HFFc6 (cell line): ENCODE results near the gene PRSS8. TPM values are rescaled to one million over a fixed set of nuclear protein-coding genes. Genes with fewer than 3 reads are reported as not detected.

Experiments used
- DNase-seq: peaks from one replicate; pipeline ENCODE4 v3.0.0-alpha.2; 2018
- H3K27ac Mint-ChIP-seq: 2 replicates; pipeline ENCODE4 v1.8.0; 2020; ENCODE audit warnings: mild to moderate bottlenecking, mixed read lengths
- H3K27me3 Mint-ChIP-seq: 2 replicates; pipeline ENCODE4 v1.8.0; 2021; ENCODE audit warnings: mild to moderate bottlenecking, moderate library complexity, mixed read lengths; ENCODE audit not compliant: insufficient read depth
- H3K36me3 Mint-ChIP-seq: 2 replicates; pipeline ENCODE4 v1.8.0; 2021; ENCODE audit warnings: low read depth, mixed read lengths
- H3K4me1 Mint-ChIP-seq: 2 replicates; pipeline ENCODE4 v1.8.0; 2020; ENCODE audit warnings: low read depth, mixed read lengths
- H3K4me3 Mint-ChIP-seq: 2 replicates; pipeline ENCODE4 v1.8.0; 2020; ENCODE audit warnings: mild to moderate bottlenecking, moderate library complexity, mixed read lengths
- H3K9me3 Mint-ChIP-seq: 2 replicates; pipeline ENCODE4 v1.8.0; 2020; ENCODE audit warnings: mild to moderate bottlenecking, mixed read lengths
- CTCF ChIP-seq: fragments of 200-600 bp; sonication (generic); IDR thresholded peaks from 2 replicates; pipeline ENCODE4 v1.5.0; 2021; ENCODE audit warnings: antibody characterized with exemption, mild to moderate bottlenecking
- total RNA-seq, 6 experiments: library from RNA; stranded (reverse); fragmentation: NEBNext Ultra II Directional; extraction: Animal tissue kit (Norgen Biotek cat#: 25700); gene quantifications; 2 replicates in 1 of 6; 3 replicates in 5 of 6; pipeline ENCODE4 v1.2.3, GENCODE V29; 2021

Gene PRSS8
- total RNA-seq, 6 experiments from 2014 or later, result not detected

GRCh38 chr16:31085411-31085810, 50.1 kb downstream of the PRSS8 start:
- Mint-ChIP-seq H3K4me1 (peaks cover 2% of the 10 kb centered on the region), H3K27ac (0 out of 2 replicates have a peak overlapping the region, but pooled peaks have one; percentile 16), H3K27me3 (peaks cover 3% of the 10 kb centered on the region), H3K9me3 (no peaks in the 10 kb centered on the region), H3K4me3 (no peak overlapping the region), H3K36me3 (peaks cover 7% of the 10 kb centered on the region)
- no peak for DNase-seq
- TF ChIP-seq CTCF, result no peak

- TF ChIP-seq CTCF, result no peak
- Mint-ChIP-seq H3K9me3 (no peaks in the 10 kb centered on the region), H3K36me3 (peaks cover 6% of the 10 kb centered on the region; the same call in 1 of the 2 replicates), H3K27ac (0 out of 2 replicates have a peak overlapping the region, but pooled peaks have one; percentile 16), H3K27me3 (peaks cover 3% of the 10 kb centered on the region), H3K4me3 (no peak overlapping the region), H3K4me1 (no peaks in the 10 kb centered on the region; the same call in 1 of the 2 replicates)
- DNase-seq, result no peak
Observed at GRCh38 chr16:31084584-31085302, 50.8 kb downstream of the PRSS8 start.

GRCh38 chr16:31083981-31084380, 51.5 kb downstream of the PRSS8 start:
- TF ChIP-seq CTCF, result no peak
- Mint-ChIP-seq H3K27me3 (peaks cover 3% of the 10 kb centered on the region), H3K4me3 (no peak overlapping the region), H3K27ac (no peak overlapping the region), H3K9me3 (no peaks in the 10 kb centered on the region), H3K36me3 (peaks cover 6% of the 10 kb centered on the region; the same call in 1 of the 2 replicates), H3K4me1 (no peaks in the 10 kb centered on the region; the same call in 1 of the 2 replicates)
- DNase-seq, result no peak

- no peaks in the 10 kb centered on the region for H3K9me3 Mint-ChIP-seq
- no peak for TF ChIP-seq CTCF
- H3K27ac Mint-ChIP-seq, result no peak overlapping the region; the same call in 1 of the 2 replicates
- H3K27me3 Mint-ChIP-seq, result peaks cover 3% of the 10 kb centered on the region
- no peak for DNase-seq
- no peaks in the 10 kb centered on the region; the same call in 1 of the 2 replicates for H3K4me1 Mint-ChIP-seq
- no peak overlapping the region for H3K4me3 Mint-ChIP-seq
- peaks cover 6% of the 10 kb centered on the region; the same call in 1 of the 2 replicates for H3K36me3 Mint-ChIP-seq
Observed at GRCh38 chr16:31083556-31083955, 52.0 kb downstream of the PRSS8 start.

- Mint-ChIP-seq H3K9me3 (no peaks in the 10 kb centered on the region), H3K4me1 (no peaks in the 10 kb centered on the region; the same call in 1 of the 2 replicates), H3K27me3 (peaks cover 3% of the 10 kb centered on the region), H3K27ac (no peak overlapping the region), H3K4me3 (no peak overlapping the region), H3K36me3 (peaks cover 8% of the 10 kb centered on the region)
- no peak for DNase-seq
- no peak for TF ChIP-seq CTCF
Observed at GRCh38 chr16:31083081-31083480, 52.4 kb downstream of the PRSS8 start.
